ENCODE measurements around the gene CHST3. TPM values are rescaled to one million over a fixed set of nuclear protein-coding genes. Genes with fewer than 3 reads are reported as not detected.

CHST3 gene
- total RNA-seq, 1 experiment from 2014 or later: 6.1 TPM

DNA sequence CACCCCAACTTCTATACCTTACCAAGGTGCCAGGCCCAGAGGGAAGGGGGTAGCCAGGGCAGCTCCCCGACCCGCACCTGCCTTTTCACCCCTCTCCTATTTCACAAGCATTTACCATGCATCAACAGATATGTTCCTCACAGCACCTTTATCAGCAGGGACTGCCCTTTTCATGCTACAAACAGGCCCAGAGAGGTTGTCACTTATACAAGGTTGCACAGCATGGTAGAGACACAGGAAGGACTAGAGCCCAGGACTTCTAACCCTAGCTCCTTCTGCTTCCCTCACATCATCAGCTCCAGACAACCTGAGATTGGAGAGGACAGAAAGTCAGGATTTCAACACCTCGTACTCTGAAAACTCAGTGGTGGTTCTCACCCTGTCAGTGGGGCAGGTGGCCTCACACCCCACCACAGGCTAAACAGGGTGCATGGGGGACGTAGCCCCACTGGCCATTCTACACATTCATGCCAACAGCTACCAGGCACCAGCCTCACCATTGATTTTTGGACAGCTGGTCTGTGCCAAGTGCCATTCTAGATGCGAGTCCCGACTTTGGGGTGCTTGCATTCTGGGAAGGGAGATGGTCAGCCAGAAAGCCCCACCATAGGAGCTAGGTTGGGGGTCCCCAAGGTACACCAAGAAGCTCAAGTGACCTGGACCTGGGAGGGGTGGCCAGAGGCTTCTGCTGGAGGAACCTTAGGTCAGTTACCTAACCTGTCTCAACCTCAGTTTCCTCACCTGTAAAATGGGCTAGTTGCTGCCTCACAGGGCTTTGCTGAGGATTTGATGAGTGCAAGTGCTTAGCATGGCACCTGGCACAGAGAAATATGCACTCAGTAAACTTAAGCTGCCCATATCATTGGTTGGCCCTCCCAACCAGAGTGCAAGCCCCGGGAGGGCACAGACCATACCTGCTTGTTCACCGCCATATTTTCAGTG is 38.4 kb downstream of the CHST3 start:
- Histone ChIP-seq H3K27ac (ENCODE audit: insufficient read length, low read depth, low read length) (no peak overlapping the region), H3K79me1 (ENCODE audit: insufficient read depth, low read depth, low read length, poor library complexity, severe bottlenecking) (peaks cover 3% of the 10 kb centered on the region), H4K91ac (ENCODE audit: insufficient read length, low read depth, low read length) (no peak overlapping the region), H3K9ac (ENCODE audit: extremely low read depth, insufficient read length, low read length) (no peak overlapping the region), H3T11ph (ENCODE audit: low read length) (no peak overlapping the region), H3K18ac (ENCODE audit: insufficient read length, low read depth, low read length) (no peak overlapping the region), H2AK5ac (ENCODE audit: insufficient read length, low read length) (no peak overlapping the region), H2BK120ac (ENCODE audit: low read depth, low read length, poor library complexity, severe bottlenecking) (no peak overlapping the region), H4K5ac (ENCODE audit: insufficient read length, low read depth, low read length) (no peak overlapping the region), H3K56ac (ENCODE audit: insufficient read length, low read depth, low read length) (no peak overlapping the region), H3K79me2 (ENCODE audit: insufficient read depth, low read length) (no peaks in the 10 kb centered on the region), H3K14ac (ENCODE audit: insufficient read depth, low read length) (no peak overlapping the region), H2BK5ac (ENCODE audit: insufficient read length, low read length) (no peak overlapping the region), H4K20me1 (ENCODE audit: control insufficient read depth, insufficient read depth, insufficient read length) (no peaks in the 10 kb centered on the region), H3K4me1 (ENCODE audit: insufficient read depth, low read length) (no peaks in the 10 kb centered on the region; the same call in 1 of the 2 replicates), H3K4me2 (ENCODE audit: insufficient read depth, insufficient read length, low read length) (no peak overlapping the region), H3K9me3 (ENCODE audit: control insufficient read depth, low read depth, low read length) (no peaks in the 10 kb centered on the region), H3K4ac (ENCODE audit: low read depth, low read length) (no peak overlapping the region), H2BK20ac (ENCODE audit: low read depth, low read length, poor library complexity, severe bottlenecking) (no peak overlapping the region), H4K8ac (replicated peaks; ENCODE audit: insufficient read length, low read depth, low read length) (no peak overlapping the region), H3K27me3 (ENCODE audit: insufficient read depth, low read length) (no peaks in the 10 kb centered on the region), H3K23me2 (ENCODE audit: insufficient read length, low read depth, low read length, poor library complexity, severe bottlenecking) (peaks cover 8% of the 10 kb centered on the region), H3K23ac (ENCODE audit: insufficient read length, low read depth, low read length) (no peak overlapping the region), H2BK12ac (ENCODE audit: insufficient read length, low read depth, low read length) (no peak overlapping the region), H2AFZ (ENCODE audit: low read length) (no peak overlapping the region), H2BK15ac (ENCODE audit: low read depth, low read length) (no peak overlapping the region)
- H3K9me3 Mint-ChIP-seq: no peaks in the 10 kb centered on the region
- WGBS (ENCODE audit: extremely low coverage, insufficient read length, low lambda C conversion rate): no CpG with 5 or more reads among the region's 8 CpGs
- DNase-seq: no peak
- no peak overlapping the region for H3K4me3 Mint-ChIP-seq
- no peaks in the 10 kb centered on the region for H3K27me3 Mint-ChIP-seq (ENCODE audit: low read depth)
- no peak overlapping the region for H3K27ac Mint-ChIP-seq
- H3K36me3 Mint-ChIP-seq (ENCODE audit: insufficient read depth in 1 of 3, low read depth in 3 of 3): no peaks in the 10 kb centered on the region; a peak in 1 of 7 replicates
- TF ChIP-seq, protein P1, sequence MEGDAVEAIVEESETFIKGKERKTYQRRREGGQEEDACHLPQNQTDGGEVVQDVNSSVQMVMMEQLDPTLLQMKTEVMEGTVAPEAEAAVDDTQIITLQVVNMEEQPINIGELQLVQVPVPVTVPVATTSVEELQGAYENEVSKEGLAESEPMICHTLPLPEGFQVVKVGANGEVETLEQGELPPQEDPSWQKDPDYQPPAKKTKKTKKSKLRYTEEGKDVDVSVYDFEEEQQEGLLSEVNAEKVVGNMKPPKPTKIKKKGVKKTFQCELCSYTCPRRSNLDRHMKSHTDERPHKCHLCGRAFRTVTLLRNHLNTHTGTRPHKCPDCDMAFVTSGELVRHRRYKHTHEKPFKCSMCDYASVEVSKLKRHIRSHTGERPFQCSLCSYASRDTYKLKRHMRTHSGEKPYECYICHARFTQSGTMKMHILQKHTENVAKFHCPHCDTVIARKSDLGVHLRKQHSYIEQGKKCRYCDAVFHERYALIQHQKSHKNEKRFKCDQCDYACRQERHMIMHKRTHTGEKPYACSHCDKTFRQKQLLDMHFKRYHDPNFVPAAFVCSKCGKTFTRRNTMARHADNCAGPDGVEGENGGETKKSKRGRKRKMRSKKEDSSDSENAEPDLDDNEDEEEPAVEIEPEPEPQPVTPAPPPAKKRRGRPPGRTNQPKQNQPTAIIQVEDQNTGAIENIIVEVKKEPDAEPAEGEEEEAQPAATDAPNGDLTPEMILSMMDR (conservative IDR thresholded peaks at IDR 0.05): no peak
- H3K4me1 Mint-ChIP-seq: peaks cover 18 to 22% of the 10 kb centered on the region in 2 experiments

Measured in H9 (cell line).